Upper lobe of left lung (tissue), 6 donors: ENCODE data around the gene VSTM2L. TPM values are rescaled to one million over a fixed set of nuclear protein-coding genes. Genes with fewer than 3 reads are reported as not detected.

Source experiments
- ATAC-seq, 2 donors: fragments of 200-7000 bp; cut with Tn5 transposase; one replicate each; pipeline ENCODE4 v1.9.1; 2022; ENCODE audit warnings: mild to moderate bottlenecking in 2 of 2, moderate library complexity in 2 of 2; ENCODE audit not compliant: low FRiP score in 2 of 2
- DNase-seq, 2 donors: peaks; one replicate each; pipeline ENCODE4 v3.0.0-alpha.2; 2019 to 2020
- H3K27ac ChIP-seq, 4 donors: fragments of 200-600 bp; sonication (generic); one replicate each; pipeline ENCODE4 v1.5.1; 2016 to 2019
- H3K27me3 ChIP-seq, 4 donors: fragments of 200-600 bp; sonication (generic); one replicate each; pipeline ENCODE4 v1.5.1; 2017 to 2019
- H3K36me3 ChIP-seq, 4 donors: fragments of 200-600 bp; sonication (generic); one replicate each; pipeline ENCODE4 v1.5.1; 2016 to 2019
- H3K4me1 ChIP-seq, 4 donors: fragments of 200-600 bp; sonication (generic); one replicate each; pipeline ENCODE4 v1.5.1; 2018 to 2019
- H3K4me3 ChIP-seq, 4 donors: fragments of 200-600 bp; sonication (generic); one replicate each; pipeline ENCODE4 v1.5.1; 2017 to 2019; ENCODE audit warnings: mild to moderate bottlenecking in 2 of 4, moderate library complexity in 1 of 4
- H3K9me3 ChIP-seq, 4 donors: fragments of 200-600 bp; sonication (generic); one replicate each; pipeline ENCODE4 v1.5.1; 2018 to 2019
- CTCF ChIP-seq, 6 experiments: fragments of 450-650 bp in 4 of 6; fragments of 200-600 bp in 2 of 6; sonication (generic) in 2 of 6; IDR thresholded peaks; one replicate each; pipeline ENCODE4 v1.5.1; 2016 to 2019; ENCODE audit warnings: antibody characterized with exemption in 6 of 6
- EP300 ChIP-seq, 4 donors: sonication (generic); formaldehyde crosslinking; IDR thresholded peaks; one replicate each; pipeline ENCODE4 v1.5.1; 2017; ENCODE audit warnings: antibody characterized with exemption in 4 of 4, control low read depth in 2 of 4
- POLR2A ChIP-seq, 4 donors: fragments of 450-650 bp; IDR thresholded peaks; one replicate each; pipeline ENCODE4 v1.5.1; 2016 to 2017; ENCODE audit warnings: antibody characterized with exemption in 4 of 4, mild to moderate bottlenecking in 2 of 4
- POLR2AphosphoS5 ChIP-seq, 2 donors: sonication (generic); formaldehyde crosslinking; IDR thresholded peaks; one replicate each; pipeline ENCODE4 v1.5.1; 2017; ENCODE audit warnings: antibody characterized with exemption in 2 of 2
- WGBS, 2 donors: methylation state at CpG; one replicate each; pipeline ENCODE4 v1.1.5; 2017 to 2018; 5-methylcytosine and 5-hydroxymethylcytosine counted together
- total RNA-seq, 6 donors: library from RNA; depleted of rRNA in 4 of 6; stranded (reverse); fragments of >200 nt in 4 of 6; gene quantifications; one replicate each; pipeline versions ENCODE4 v1.1.0 to v1.2.1, GENCODE V29; 2016 to 2021
- donor health status: DM: no; HTN: no; CAD: no; lungs with moderate emphysema.
- donor health status: DM: no; HTN: yes; CAD: no; lungs with severe emphysema.

Gene VSTM2L
- total RNA-seq, 6 donors from 2014 or later = 1.0 to 47.2 (median 24.8) TPM

DNA sequence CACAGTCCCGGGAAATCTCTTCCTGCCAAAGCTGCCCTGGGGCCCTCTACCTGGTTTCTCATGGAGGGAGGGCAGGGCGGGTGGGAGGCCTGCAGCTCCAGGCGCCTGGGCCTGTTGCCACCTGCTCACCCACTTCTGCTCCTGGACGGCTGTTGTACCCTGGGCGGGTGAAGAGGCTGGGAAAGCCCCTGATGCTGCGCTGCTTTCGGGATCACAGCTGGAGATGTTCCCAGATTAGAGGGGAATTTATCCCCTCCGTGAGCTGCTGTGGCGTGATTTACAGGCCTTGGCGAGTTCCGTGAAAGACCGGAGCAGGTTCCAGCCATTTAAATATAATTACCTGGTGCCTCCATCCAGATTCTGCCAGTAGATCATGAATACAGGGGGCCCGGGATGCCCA, 12.3 kb upstream of the VSTM2L start:
- no peaks in the 10 kb centered on the region for H3K4me1 ChIP-seq
- no peaks in the 10 kb centered on the region for H3K36me3 ChIP-seq
- DNase-seq = peak in 1 of 2 donors; percentile 30
- no peaks in the 10 kb centered on the region for H3K27me3 ChIP-seq
- no peak overlapping the region for H3K27ac ChIP-seq
- no peaks in the 10 kb centered on the region for H3K9me3 ChIP-seq
- ATAC-seq = no peak
- H3K4me3 ChIP-seq = no peak overlapping the region
- WGBS, 2 donors = 68 to 100% methylated on average over 4 to 13 of the region's 13 CpGs
- TF ChIP-seq CTCF (IDR thresholded peaks at IDR 0.05) (no peak), EP300 (IDR thresholded peaks at IDR 0.05) (no peak), POLR2A (IDR thresholded peaks at IDR 0.05) (no peak), POLR2AphosphoS5 (IDR thresholded peaks at IDR 0.05) (no peak)

GRCh38 chr20:37892001-37892400, 10.9 kb upstream of the VSTM2L start:
- Histone ChIP-seq H3K36me3 (no peaks in the 10 kb centered on the region), H3K4me3 (no peak overlapping the region), H3K27ac (no peak overlapping the region), H3K9me3 (no peaks in the 10 kb centered on the region), H3K27me3 (no peaks in the 10 kb centered on the region), H3K4me1 (no peaks in the 10 kb centered on the region)
- 40 to 57% methylated on average over 4 to 9 of the region's 9 CpGs for WGBS, 2 donors
- TF ChIP-seq POLR2A (IDR thresholded peaks at IDR 0.05) (no peak), EP300 (IDR thresholded peaks at IDR 0.05) (no peak), CTCF (IDR thresholded peaks at IDR 0.05) (no peak), POLR2AphosphoS5 (IDR thresholded peaks at IDR 0.05) (no peak)
- DNase-seq (no peak), ATAC-seq (no peak)

GRCh38 chr20:37893566-37894241, 9.2 kb upstream of the VSTM2L start:
- no peak for ATAC-seq
- no peaks in the 10 kb centered on the region for H3K27me3 ChIP-seq
- TF ChIP-seq CTCF (IDR thresholded peaks at IDR 0.05) = no peak
- TF ChIP-seq POLR2AphosphoS5 (IDR thresholded peaks at IDR 0.05) = no peak
- TF ChIP-seq POLR2A (IDR thresholded peaks at IDR 0.05) = no peak
- TF ChIP-seq EP300 (IDR thresholded peaks at IDR 0.05) = no peak
- H3K9me3 ChIP-seq = no peaks in the 10 kb centered on the region
- no peak overlapping the region for H3K4me3 ChIP-seq
- no peak overlapping the region for H3K27ac ChIP-seq
- no peak for DNase-seq
- 92% methylated on average over 5 of the region's 5 CpGs for WGBS, 2 donors
- H3K4me1 ChIP-seq = no peaks in the 10 kb centered on the region
- no peaks in the 10 kb centered on the region for H3K36me3 ChIP-seq

DNA sequence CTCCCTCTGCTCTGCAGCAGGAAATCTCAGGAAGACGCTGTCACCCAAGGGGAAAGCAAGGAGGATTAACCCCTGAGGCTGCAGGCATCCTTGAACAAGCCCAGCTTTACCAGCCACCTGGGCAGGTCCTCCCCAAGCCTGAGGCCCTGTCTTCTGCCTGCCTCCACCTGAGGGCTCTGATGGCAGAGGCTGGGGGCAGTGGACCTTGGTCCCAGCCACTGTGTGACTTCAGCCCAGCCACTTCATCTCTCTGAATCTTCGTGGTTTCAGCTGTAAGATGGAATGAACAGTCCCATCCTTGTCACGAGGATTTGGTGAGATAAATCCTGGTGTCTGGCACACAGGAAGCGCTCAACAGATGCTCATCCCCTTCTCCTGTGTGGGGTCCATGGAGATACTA, 8.5 kb upstream of the VSTM2L start:
- Histone ChIP-seq H3K36me3 (no peaks in the 10 kb centered on the region), H3K27me3 (no peaks in the 10 kb centered on the region), H3K4me3 (no peak overlapping the region), H3K4me1 (no peaks in the 10 kb centered on the region), H3K9me3 (no peaks in the 10 kb centered on the region), H3K27ac (no peak overlapping the region)
- DNase-seq = no peak
- TF ChIP-seq EP300 (IDR thresholded peaks at IDR 0.05) = no peak
- no peak for TF ChIP-seq POLR2AphosphoS5 (IDR thresholded peaks at IDR 0.05)
- TF ChIP-seq POLR2A (IDR thresholded peaks at IDR 0.05) = no peak
- TF ChIP-seq CTCF (IDR thresholded peaks at IDR 0.05) = no peak
- 82 to 90% methylated on average over 4 of the region's 4 CpGs for WGBS, 2 donors
- ATAC-seq = no peak

- no peak for DNase-seq
- H3K27ac ChIP-seq = no peak overlapping the region
- TF ChIP-seq POLR2AphosphoS5 (IDR thresholded peaks at IDR 0.05) (no peak), POLR2A (IDR thresholded peaks at IDR 0.05) (no peak), EP300 (IDR thresholded peaks at IDR 0.05) (no peak), CTCF (IDR thresholded peaks at IDR 0.05) (no peak)
- no peaks in the 10 kb centered on the region for H3K36me3 ChIP-seq
- ATAC-seq = no peak
- 86 to 91% methylated on average over 6 of the region's 6 CpGs for WGBS, 2 donors
- no peak overlapping the region for H3K4me3 ChIP-seq
- H3K9me3 ChIP-seq = no peaks in the 10 kb centered on the region
- H3K4me1 ChIP-seq = no peaks in the 10 kb centered on the region
- no peaks in the 10 kb centered on the region for H3K27me3 ChIP-seq
Measured at GRCh38 chr20:37895166-37895565, 7.8 kb upstream of the VSTM2L start.
